Measurements from ENCODE around the gene ZNF774.

The ZNF774 gene

GRCh38 chr15:90348456-90348855 is 3.6 kb upstream of the ZNF774 start:
- Histone ChIP-seq H3K4me3 (ENCODE audit: low read depth, low read length) (no peak overlapping the region), H2AFZ (no peak overlapping the region), H3K4me2 (ENCODE audit: low read length) (no peak overlapping the region), H3K36me3 (ENCODE audit: control insufficient read depth, insufficient read depth, low read length) (no peaks in the 10 kb centered on the region), H3K27me3 (ENCODE audit: control insufficient read depth, insufficient read depth, low read length) (no peaks in the 10 kb centered on the region), H3K27ac (no peak overlapping the region), H3K9me3 (ENCODE audit: control insufficient read depth, low read length) (no peaks in the 10 kb centered on the region), H3K4me1 (no peaks in the 10 kb centered on the region), H3K9ac (no peak overlapping the region), H3K79me2 (no peaks in the 10 kb centered on the region)
- TF ChIP-seq CTCF (IDR thresholded peaks at IDR 0.05), result no peak

GRCh38 chr15:90349072-90349471 is 3.0 kb upstream of the ZNF774 start:
- H3K4me1 ChIP-seq, result no peaks in the 10 kb centered on the region
- no peaks in the 10 kb centered on the region for H3K27me3 ChIP-seq (ENCODE audit: control insufficient read depth, insufficient read depth, low read length)
- no peaks in the 10 kb centered on the region for H3K36me3 ChIP-seq (ENCODE audit: control insufficient read depth, insufficient read depth, low read length)
- H3K27ac ChIP-seq, result no peak overlapping the region
- no peaks in the 10 kb centered on the region for H3K9me3 ChIP-seq (ENCODE audit: control insufficient read depth, low read length)
- H3K9ac ChIP-seq, result no peak overlapping the region
- no peaks in the 10 kb centered on the region for H3K79me2 ChIP-seq
- H3K4me3 ChIP-seq (ENCODE audit: low read depth, low read length), result no peak overlapping the region
- no peak overlapping the region for H3K4me2 ChIP-seq (ENCODE audit: low read length)
- TF ChIP-seq CTCF (IDR thresholded peaks at IDR 0.05), result no peak
- no peak overlapping the region for H2AFZ ChIP-seq

GRCh38 chr15:90349821-90350220 is 2.3 kb upstream of the ZNF774 start:
- H2AFZ ChIP-seq, result no peak overlapping the region
- no peak for TF ChIP-seq CTCF (IDR thresholded peaks at IDR 0.05)
- H3K9me3 ChIP-seq (ENCODE audit: control insufficient read depth, low read length), result no peaks in the 10 kb centered on the region
- no peaks in the 10 kb centered on the region for H3K4me1 ChIP-seq
- no peaks in the 10 kb centered on the region for H3K36me3 ChIP-seq (ENCODE audit: control insufficient read depth, insufficient read depth, low read length)
- H3K79me2 ChIP-seq, result no peaks in the 10 kb centered on the region
- H3K9ac ChIP-seq, result no peak overlapping the region
- H3K27ac ChIP-seq, result no peak overlapping the region
- no peak overlapping the region for H3K4me2 ChIP-seq (ENCODE audit: low read length)
- no peak overlapping the region for H3K4me3 ChIP-seq (ENCODE audit: low read depth, low read length)
- H3K27me3 ChIP-seq (ENCODE audit: control insufficient read depth, insufficient read depth, low read length), result no peaks in the 10 kb centered on the region

- H2AFZ ChIP-seq, result peak overlapping the region; percentile 95
- H3K79me2 ChIP-seq, result no peaks in the 10 kb centered on the region
- H3K9me3 ChIP-seq (ENCODE audit: control insufficient read depth, low read length), result no peaks in the 10 kb centered on the region
- no peaks in the 10 kb centered on the region for H3K27me3 ChIP-seq (ENCODE audit: control insufficient read depth, insufficient read depth, low read length)
- TF ChIP-seq CTCF (IDR thresholded peaks at IDR 0.05), result no peak
- H3K36me3 ChIP-seq (ENCODE audit: control insufficient read depth, insufficient read depth, low read length), result no peaks in the 10 kb centered on the region
- H3K4me1 ChIP-seq, result no peaks in the 10 kb centered on the region
- peak overlapping the region; percentile 81 for H3K4me3 ChIP-seq (ENCODE audit: low read depth, low read length)
- H3K9ac ChIP-seq, result no peak overlapping the region
- no peak overlapping the region for H3K27ac ChIP-seq
- peak overlapping the region; percentile 81 for H3K4me2 ChIP-seq (ENCODE audit: low read length)
Observed at GRCh38 chr15:90351479-90352106, 491 bp upstream of the ZNF774 start.

- no peaks in the 10 kb centered on the region for H3K36me3 ChIP-seq (ENCODE audit: control insufficient read depth, insufficient read depth, low read length)
- H3K79me2 ChIP-seq, result no peaks in the 10 kb centered on the region
- H3K4me2 ChIP-seq (ENCODE audit: low read length), result no peak overlapping the region
- H3K4me1 ChIP-seq, result no peaks in the 10 kb centered on the region
- H3K9ac ChIP-seq, result no peak overlapping the region
- TF ChIP-seq CTCF (IDR thresholded peaks at IDR 0.05), result no peak
- H2AFZ ChIP-seq, result no peak overlapping the region
- H3K27me3 ChIP-seq (ENCODE audit: control insufficient read depth, insufficient read depth, low read length), result no peaks in the 10 kb centered on the region
- H3K9me3 ChIP-seq (ENCODE audit: control insufficient read depth, low read length), result no peaks in the 10 kb centered on the region
- no peak overlapping the region for H3K27ac ChIP-seq
- H3K4me3 ChIP-seq (ENCODE audit: low read depth, low read length), result no peak overlapping the region
Observed at GRCh38 chr15:90354986-90355385, 2.9 kb downstream of the ZNF774 start.

Measured in parathyroid adenoma (tissue), 2 donors.